ENCODE results near the gene PROS1.
"Not testable (repeated sequence)": the region's sequence is repeated elsewhere in the genome, so short reads cannot be mapped to it uniquely, and the experiment has no call there.

- TF ChIP-seq CTCF, POLR2AphosphoS5, EP300 (IDR thresholded peaks at IDR 0.05): not testable (repeated sequence)
Observed at GRCh38 chr3:93949958-93950357, 23.7 kb downstream of the PROS1 start.

Data from suprapubic skin (tissue), 4 donors.